Loucy (cell line): Measurements from ENCODE around the gene GALNT3.

Source experiments
- H2AFZ ChIP-seq: fragments of 200-600 bp; sonication (generic); 2 replicates; pipeline ENCODE4 v1.6.0; 2016; ENCODE audit warnings: antibody characterized with exemption, mild to moderate bottlenecking, low read length, moderate library complexity
- H3F3A ChIP-seq: fragments of 200-600 bp; 2 replicates; pipeline ENCODE4 v1.6.0; 2016; ENCODE audit warnings: antibody characterized with exemption, low read depth, mild to moderate bottlenecking
- H3K27me3 ChIP-seq: fragments of 200-600 bp; sonication (generic); 2 replicates; pipeline ENCODE4 v1.6.1; 2014; ENCODE audit warnings: low read length, mild to moderate bottlenecking; ENCODE audit not compliant: insufficient read depth, poor library complexity, severe bottlenecking
- H3K36me3 ChIP-seq: fragments of 200-600 bp; sonication (generic); 2 replicates; pipeline ENCODE4 v1.6.1; 2016; ENCODE audit warnings: low read length; ENCODE audit not compliant: insufficient read depth
- H3K4me1 ChIP-seq: fragments of 200-600 bp; sonication (generic); 2 replicates; pipeline ENCODE4 v1.5.1; 2014; ENCODE audit warnings: low read length, mild to moderate bottlenecking; ENCODE audit not compliant: insufficient read depth, poor library complexity, severe bottlenecking
- H3K4me2 ChIP-seq: fragments of 200-600 bp; sonication (generic); 2 replicates; pipeline ENCODE4 v1.6.0; 2014; ENCODE audit warnings: antibody characterized with exemption, low read length, low read depth, mild to moderate bottlenecking; ENCODE audit not compliant: poor library complexity, severe bottlenecking
- H3K4me3 ChIP-seq: fragments of 200-600 bp; sonication (generic); 2 replicates; pipeline ENCODE4 v1.5.1; 2014; ENCODE audit warnings: low read length, mild to moderate bottlenecking, mixed read lengths; ENCODE audit not compliant: poor library complexity, severe bottlenecking
- H3K79me2 ChIP-seq: fragments of 200-600 bp; sonication (generic); 2 replicates; pipeline ENCODE4 v1.6.1; 2014; ENCODE audit warnings: low read length; ENCODE audit not compliant: insufficient read depth
- H3K9ac ChIP-seq: fragments of 200-600 bp; sonication (generic); 2 replicates; pipeline ENCODE4 v1.6.0; 2014; ENCODE audit warnings: mild to moderate bottlenecking, low read depth, low read length, moderate library complexity; ENCODE audit not compliant: poor library complexity, severe bottlenecking
- H3K9me2 ChIP-seq: fragments of 200-600 bp; sonication (generic); replicated peaks from 2 replicates; pipeline ENCODE4 v1.6.1; 2016; ENCODE audit warnings: low read depth, low read length, mixed read lengths
- H3K9me3 ChIP-seq: fragments of 200-600 bp; sonication (generic); 2 replicates; pipeline ENCODE4 v1.6.1; 2014; ENCODE audit warnings: mild to moderate bottlenecking, antibody characterized with exemption, low read length, low read depth; ENCODE audit not compliant: insufficient read depth
- H4K20me1 ChIP-seq: fragments of 200-600 bp; sonication (generic); 2 replicates; pipeline ENCODE4 v1.6.0; 2014; ENCODE audit warnings: antibody characterized with exemption, low read length, mild to moderate bottlenecking; ENCODE audit not compliant: insufficient read depth, poor library complexity, severe bottlenecking
- CTCF ChIP-seq: fragments of 200-600 bp; sonication (generic); conservative IDR thresholded peaks from 2 replicates; pipeline ENCODE4 v1.5.1; 2014; ENCODE audit warnings: mild to moderate bottlenecking, antibody characterized with exemption, low read length
- EZH2phosphoT487 ChIP-seq: fragments of 200-600 bp; IDR thresholded peaks from 2 replicates; pipeline ENCODE4 v1.6.1; 2018; ENCODE audit warnings: antibody characterized with exemption, mild to moderate bottlenecking, moderate library complexity, borderline replicate concordance

GALNT3 gene

GRCh38 chr2:165725421-165725820 lies 68.6 kb downstream of the GALNT3 start:
- H3K4me2 ChIP-seq: no peak overlapping the region

GRCh38 chr2:165720511-165720910 lies 73.5 kb downstream of the GALNT3 start:
- no peaks in the 10 kb centered on the region for H3K9me3 ChIP-seq
- H3K4me3 ChIP-seq: no peak overlapping the region
- no peaks in the 10 kb centered on the region for H3F3A ChIP-seq
- no peaks in the 10 kb centered on the region for H3K79me2 ChIP-seq
- no peaks in the 10 kb centered on the region for H3K27me3 ChIP-seq
- H3K36me3 ChIP-seq: no peaks in the 10 kb centered on the region
- H3K4me1 ChIP-seq: no peaks in the 10 kb centered on the region
- no peak overlapping the region for H2AFZ ChIP-seq
- TF ChIP-seq EZH2phosphoT487: no peak
- TF ChIP-seq CTCF: no peak
- H3K9ac ChIP-seq: no peak overlapping the region
- H3K4me2 ChIP-seq: no peak overlapping the region
- no peaks in the 10 kb centered on the region for H3K9me2 ChIP-seq
- no peaks in the 10 kb centered on the region for H4K20me1 ChIP-seq

More at GRCh38 chr2:165725421-165725820, 68.6 kb downstream of the GALNT3 start:
- Histone ChIP-seq H3K27me3 (no peaks in the 10 kb centered on the region), H4K20me1 (no peaks in the 10 kb centered on the region), H3F3A (no peaks in the 10 kb centered on the region), H3K9me2 (no peaks in the 10 kb centered on the region), H2AFZ (no peak overlapping the region), H3K9ac (no peak overlapping the region), H3K4me3 (no peak overlapping the region), H3K4me1 (no peaks in the 10 kb centered on the region), H3K79me2 (no peaks in the 10 kb centered on the region), H3K36me3 (no peaks in the 10 kb centered on the region), H3K9me3 (no peaks in the 10 kb centered on the region)
- no peak for TF ChIP-seq CTCF
- TF ChIP-seq EZH2phosphoT487: no peak

GRCh38 chr2:165718610-165719210 lies 75.3 kb downstream of the GALNT3 start:
- Histone ChIP-seq H3K4me3 (no peak overlapping the region), H3K4me1 (no peaks in the 10 kb centered on the region), H3K4me2 (no peak overlapping the region), H2AFZ (no peak overlapping the region), H3K9me2 (no peaks in the 10 kb centered on the region), H3F3A (no peaks in the 10 kb centered on the region), H3K9ac (no peak overlapping the region), H3K27me3 (no peaks in the 10 kb centered on the region), H3K36me3 (no peaks in the 10 kb centered on the region), H3K9me3 (no peaks in the 10 kb centered on the region), H3K79me2 (no peaks in the 10 kb centered on the region), H4K20me1 (no peaks in the 10 kb centered on the region)
- TF ChIP-seq EZH2phosphoT487: no peak
- TF ChIP-seq CTCF: no peak
